Cardiac fibroblast (primary cell): ENCODE data around the gene SERINC5.

Experiments
- DNase-seq, 2 donors: peaks; one replicate each; pipeline versions ENCODE4 v3.0.0 to v3.0.0-alpha.2; 2010; ENCODE audit warnings: low read depth in 2 of 2
- H3K4me3 ChIP-seq, 2 donors: replicated peaks in 1 of 2; 1 replicate in 1 of 2; 2 replicates in 1 of 2; pipeline ENCODE4 v1.5.1; 2011; ENCODE audit warnings: low read depth in 2 of 2, low read length in 2 of 2, mild to moderate bottlenecking in 2 of 2, moderate library complexity in 1 of 2
- CTCF ChIP-seq: IDR thresholded peaks from one replicate; pipeline ENCODE4 v1.5.1; 2011; ENCODE audit warnings: low read depth, mild to moderate bottlenecking, low read length, inconsistent platforms

The SERINC5 gene

GRCh38 chr5:80193401-80193800 lies 62.4 kb downstream of the SERINC5 start:
- no peak for DNase-seq
- H3K4me3 ChIP-seq, result no peak overlapping the region
- TF ChIP-seq CTCF, result no peak

GRCh38 chr5:80192507-80193241 lies 63.2 kb downstream of the SERINC5 start:
- no peak overlapping the region for H3K4me3 ChIP-seq
- peak in 1 of 2 donors; percentile 47 for DNase-seq
- no peak for TF ChIP-seq CTCF

- peak in 1 of 2 donors; percentile 18 for DNase-seq
- no peak for TF ChIP-seq CTCF
- no peak overlapping the region for H3K4me3 ChIP-seq
Observed at GRCh38 chr5:80191991-80192398, 63.9 kb downstream of the SERINC5 start.

GRCh38 chr5:80191397-80191796 lies 64.5 kb downstream of the SERINC5 start:
- no peak for TF ChIP-seq CTCF
- no peak overlapping the region for H3K4me3 ChIP-seq

DNA sequence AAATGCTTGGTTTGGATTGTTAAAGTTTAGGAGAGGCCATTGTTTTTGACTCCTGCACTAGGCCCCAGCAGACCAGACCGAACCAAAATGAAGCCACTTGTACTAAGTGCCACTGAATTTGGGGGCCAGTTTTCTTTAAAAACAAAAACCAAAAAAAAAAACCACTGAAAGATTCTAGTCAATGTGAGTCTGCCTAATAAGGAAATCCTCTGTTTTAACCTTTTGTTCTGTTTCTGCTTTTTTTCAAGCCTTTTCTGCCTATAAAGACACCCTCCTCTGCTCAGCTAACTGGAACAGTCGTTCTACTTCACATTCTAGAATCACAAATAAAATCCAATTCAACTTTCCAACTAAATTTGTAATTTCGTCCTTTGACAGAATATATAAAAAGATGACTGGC lies 64.9 kb downstream of the SERINC5 start:
- TF ChIP-seq CTCF, result no peak
- no peak overlapping the region for H3K4me3 ChIP-seq
- no peak for DNase-seq

More at GRCh38 chr5:80191397-80191796, 64.5 kb downstream of the SERINC5 start:
- no peak for DNase-seq

DNA sequence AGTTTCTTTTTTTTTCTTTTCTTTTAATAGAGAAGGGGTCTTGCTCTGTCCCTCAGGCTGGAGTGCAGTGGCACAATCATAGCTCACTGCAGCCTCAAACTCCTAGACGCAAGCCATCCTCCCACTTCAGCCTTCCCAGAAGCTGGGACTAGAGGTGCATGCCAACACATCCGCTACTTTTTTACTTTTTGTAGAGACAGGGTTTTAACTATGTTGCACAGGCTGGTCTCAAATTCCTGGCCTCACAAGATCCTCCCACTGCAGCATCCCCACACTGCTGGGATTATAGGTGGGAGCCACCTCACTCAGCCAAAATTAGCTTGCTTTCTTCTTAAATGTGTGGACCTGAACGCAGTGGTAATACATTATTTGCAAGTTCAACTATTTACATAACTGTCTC lies 66.1 kb downstream of the SERINC5 start:
- DNase-seq, result no peak

More for the DNA sequence above, 66.1 kb downstream of the SERINC5 start:
- no peak overlapping the region for H3K4me3 ChIP-seq
- no peak for TF ChIP-seq CTCF
